ENCODE results near the gene MGST2. TPM values are rescaled to one million over a fixed set of nuclear protein-coding genes. Genes with fewer than 3 reads are reported as not detected.
A peak's percentile ranks its signal among the peaks of the same experiment; 100 is the strongest.

The MGST2 gene
- total and polyA plus RNA-seq, 8 donors: 7.6 to 271 (median 47.3) TPM

GRCh38 chr4:139685180-139685579 lies 19.6 kb downstream of the MGST2 start:
- WGBS, 5 donors: 90 to 100% (median 96%) methylated on average over 5 of the region's 5 CpGs
- H3K36me3 ChIP-seq: peaks cover 0 to 32% (median 23%) of the 10 kb centered on the region in 4 donors
- no peak overlapping the region for H3K27ac ChIP-seq
- no peaks in the 10 kb centered on the region for H3K27me3 ChIP-seq
- H3K4me3 ChIP-seq: no peak overlapping the region
- intact Hi-C loops (cut with DNase I; ENCODE audit: low total_unique reads): no loop called here
- no peak for DNase-seq
- TF ChIP-seq EP300 (IDR thresholded peaks at IDR 0.05) (no peak), CTCF (IDR thresholded peaks at IDR 0.05) (no peak), POLR2A (IDR thresholded peaks at IDR 0.05) (no peak)
- peaks cover 7 to 32% (median 19%) of the 10 kb centered on the region in 4 donors for H3K4me1 ChIP-seq
- H3K9me3 ChIP-seq: no peaks in the 10 kb centered on the region

- 11 to 50% (median 36%) methylated on average over 1 of the region's 1 CpG for WGBS, 5 donors
- peaks cover 0 to 26% (median 21%) of the 10 kb centered on the region in 4 donors for H3K36me3 ChIP-seq
- DNase-seq: no peak
- no peak overlapping the region for H3K27ac ChIP-seq
- TF ChIP-seq POLR2A (IDR thresholded peaks at IDR 0.05) (no peak), POLR2AphosphoS5 (IDR thresholded peaks at IDR 0.05) (no peak), CTCF (IDR thresholded peaks at IDR 0.05) (no peak), EP300 (IDR thresholded peaks at IDR 0.05) (no peak)
- H3K27me3 ChIP-seq: no peaks in the 10 kb centered on the region
- no peaks in the 10 kb centered on the region for H3K9me3 ChIP-seq
- no peak overlapping the region for H3K4me3 ChIP-seq
- peaks cover 5 to 32% (median 18%) of the 10 kb centered on the region in 4 donors for H3K4me1 ChIP-seq
- intact Hi-C loops (cut with DNase I; ENCODE audit: low total_unique reads): no loop called here
Measured at GRCh38 chr4:139686130-139686529, 20.5 kb downstream of the MGST2 start.

GRCh38 chr4:139686988-139687387 lies 21.4 kb downstream of the MGST2 start:
- peaks cover 0 to 26% (median 21%) of the 10 kb centered on the region in 4 donors for H3K36me3 ChIP-seq
- 67 to 86% (median 85%) methylated on average over 3 of the region's 3 CpGs for WGBS, 5 donors
- peak overlapping the region in 1 of 5 donors; percentile 1 for H3K27ac ChIP-seq
- DNase-seq: no peak
- H3K27me3 ChIP-seq: no peaks in the 10 kb centered on the region
- TF ChIP-seq POLR2AphosphoS5 (IDR thresholded peaks at IDR 0.05): no peak
- no peak for TF ChIP-seq CTCF (IDR thresholded peaks at IDR 0.05)
- no peak for TF ChIP-seq EP300 (IDR thresholded peaks at IDR 0.05)
- no peak for TF ChIP-seq POLR2A (IDR thresholded peaks at IDR 0.05)
- H3K4me3 ChIP-seq: no peak overlapping the region
- peaks cover 7 to 35% (median 18%) of the 10 kb centered on the region in 4 donors for H3K4me1 ChIP-seq
- intact Hi-C loops (cut with DNase I; ENCODE audit: low total_unique reads): no loop called here
- no peaks in the 10 kb centered on the region for H3K9me3 ChIP-seq

- H3K36me3 ChIP-seq: peaks cover 0 to 23% (median 16%) of the 10 kb centered on the region in 4 donors
- WGBS, 5 donors: 87 to 98% (median 94%) methylated on average over 5 to 6 of the region's 6 CpGs
- no peak overlapping the region for H3K27ac ChIP-seq
- no peak for DNase-seq
- H3K27me3 ChIP-seq: no peaks in the 10 kb centered on the region
- H3K4me1 ChIP-seq: peaks cover 0 to 28% (median 16%) of the 10 kb centered on the region in 4 donors
- H3K9me3 ChIP-seq: no peaks in the 10 kb centered on the region
- TF ChIP-seq POLR2AphosphoS5 (IDR thresholded peaks at IDR 0.05): no peak
- no peak for TF ChIP-seq EP300 (IDR thresholded peaks at IDR 0.05)
- TF ChIP-seq CTCF (IDR thresholded peaks at IDR 0.05): no peak
- TF ChIP-seq POLR2A (IDR thresholded peaks at IDR 0.05): no peak
- intact Hi-C loops (cut with DNase I; ENCODE audit: low total_unique reads): no loop called here
- no peak overlapping the region for H3K4me3 ChIP-seq
Measured at GRCh38 chr4:139689093-139689722, 23.6 kb downstream of the MGST2 start.

All from stomach (tissue), 9 donors.